ENCODE data around the gene TROAP.
"Not testable (repeated sequence)": the region's sequence is repeated elsewhere in the genome, so short reads cannot be mapped to it uniquely, and the experiment has no call there.

TROAP gene

GRCh38 chr12:49309386-49309785 lies 13.7 kb upstream of the TROAP start:
- POLR2A ChIA-PET: interaction anchor here (1.4 kb wide), 1 partner anchor 14 kb away, joined by 5 read pairs; the partner anchor contains the start of gene TROAP
- no peak overlapping the region for H3K4me3 ChIP-seq (ENCODE audit: low read depth, low read length)
- CTCF ChIA-PET: interaction anchor here (0.8 to 2.0 kb wide), 2 partner anchors 12 to 21 kb away, joined by 4 to 8 read pairs; no protein-coding TSS in a partner anchor
- H3K27ac ChIP-seq (ENCODE audit: extremely low read depth, low read depth, low read length): no peak overlapping the region
- H3K4me1 ChIP-seq (ENCODE audit: control insufficient read depth, insufficient read depth, low read length): no peaks in the 10 kb centered on the region
- no peaks in the 10 kb centered on the region for H3K36me3 ChIP-seq (ENCODE audit: control insufficient read depth in 2 of 2, insufficient read depth in 1 of 2, low read length in 2 of 2)
- 0 out of 2 replicates have a peak, but pooled peaks have one; percentile 16 for TF ChIP-seq ZBTB17 (tag by site-specific recombination; IDR thresholded peaks at IDR 0.05)
- TF ChIP-seq, protein P1, sequence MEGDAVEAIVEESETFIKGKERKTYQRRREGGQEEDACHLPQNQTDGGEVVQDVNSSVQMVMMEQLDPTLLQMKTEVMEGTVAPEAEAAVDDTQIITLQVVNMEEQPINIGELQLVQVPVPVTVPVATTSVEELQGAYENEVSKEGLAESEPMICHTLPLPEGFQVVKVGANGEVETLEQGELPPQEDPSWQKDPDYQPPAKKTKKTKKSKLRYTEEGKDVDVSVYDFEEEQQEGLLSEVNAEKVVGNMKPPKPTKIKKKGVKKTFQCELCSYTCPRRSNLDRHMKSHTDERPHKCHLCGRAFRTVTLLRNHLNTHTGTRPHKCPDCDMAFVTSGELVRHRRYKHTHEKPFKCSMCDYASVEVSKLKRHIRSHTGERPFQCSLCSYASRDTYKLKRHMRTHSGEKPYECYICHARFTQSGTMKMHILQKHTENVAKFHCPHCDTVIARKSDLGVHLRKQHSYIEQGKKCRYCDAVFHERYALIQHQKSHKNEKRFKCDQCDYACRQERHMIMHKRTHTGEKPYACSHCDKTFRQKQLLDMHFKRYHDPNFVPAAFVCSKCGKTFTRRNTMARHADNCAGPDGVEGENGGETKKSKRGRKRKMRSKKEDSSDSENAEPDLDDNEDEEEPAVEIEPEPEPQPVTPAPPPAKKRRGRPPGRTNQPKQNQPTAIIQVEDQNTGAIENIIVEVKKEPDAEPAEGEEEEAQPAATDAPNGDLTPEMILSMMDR (tag by site-specific recombination; IDR thresholded peaks at IDR 0.05): no peak
- H3K9me3 ChIP-seq (ENCODE audit: control insufficient read depth, insufficient read depth, low read depth, low read length): no peaks in the 10 kb centered on the region

DNA sequence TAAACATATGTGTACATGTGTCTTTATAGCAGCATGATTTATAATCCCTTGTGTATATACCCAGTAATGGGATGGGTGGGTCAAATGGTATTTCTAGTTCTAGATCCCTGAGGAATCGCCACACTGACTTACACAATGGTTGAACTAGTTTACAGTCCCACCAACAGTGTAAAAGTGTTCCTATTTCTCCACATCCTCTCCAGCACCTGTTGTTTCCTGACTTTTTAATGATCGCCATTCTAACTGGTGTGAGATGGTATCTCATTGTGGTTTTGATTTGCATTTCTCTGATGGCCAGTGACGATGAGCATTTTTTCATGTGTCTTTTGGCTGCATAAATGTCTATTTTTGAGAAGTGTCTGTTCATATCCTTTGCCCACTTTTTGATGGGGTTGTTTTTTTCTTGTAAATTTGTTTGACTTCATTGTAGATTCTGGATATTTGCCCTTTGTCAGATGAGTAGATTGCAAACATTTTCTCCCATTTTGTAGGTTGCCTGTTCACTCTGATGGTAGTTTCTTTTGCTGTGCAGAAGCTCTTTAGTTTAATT lies 12.5 kb upstream of the TROAP start:
- H3K4me1 ChIP-seq (ENCODE audit: control insufficient read depth, insufficient read depth, low read length); H3K9me3 ChIP-seq (ENCODE audit: control insufficient read depth, insufficient read depth, low read depth, low read length); H3K4me3 ChIP-seq (ENCODE audit: low read depth, low read length); POLR2A ChIA-PET; H3K36me3 ChIP-seq (ENCODE audit: control insufficient read depth in 2 of 2, insufficient read depth in 1 of 2, low read length in 2 of 2); H3K27ac ChIP-seq (ENCODE audit: extremely low read depth, low read depth, low read length): not testable (repeated sequence)
- CTCF ChIA-PET: interaction anchor here (1.5 to 2.5 kb wide), 2 partner anchors 13 to 32 kb away, joined by 5 to 10 read pairs; no protein-coding TSS in a partner anchor
- TF ChIP-seq SCRT2 (tag by site-specific recombination; IDR thresholded peaks at IDR 0.05): peak; percentile 20; the same call in 1 of the 2 replicates
- TF ChIP-seq ZNF184 (tag by site-specific recombination; IDR thresholded peaks at IDR 0.05): peak; percentile 93

DNA sequence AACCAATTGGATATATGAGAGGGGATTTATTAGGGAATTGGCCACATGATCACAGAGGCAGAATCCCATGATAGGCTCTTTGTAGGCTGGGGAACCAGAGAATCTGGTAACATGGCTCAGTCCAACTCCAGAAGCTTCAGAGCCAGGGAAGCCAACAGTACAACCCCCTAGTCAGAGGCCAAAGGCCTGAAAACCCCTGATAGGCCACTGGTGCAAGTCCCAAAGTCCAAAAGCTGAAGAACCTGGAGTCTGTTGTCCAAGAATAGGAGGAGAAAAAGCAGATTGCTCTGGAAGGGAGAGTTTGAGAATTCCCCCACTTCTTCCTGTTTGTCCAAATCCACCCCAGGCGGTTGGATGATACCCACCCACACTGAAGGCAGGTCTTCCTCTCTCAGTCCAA lies 8.2 kb upstream of the TROAP start:
- no peaks in the 10 kb centered on the region for H3K4me1 ChIP-seq (ENCODE audit: control insufficient read depth, insufficient read depth, low read length)
- 0 out of 2 replicates have a peak, but pooled peaks have one; percentile 8 for TF ChIP-seq ZFHX2 (tag by site-specific recombination; conservative IDR thresholded peaks at IDR 0.05)
- no peak for TF ChIP-seq ZSCAN4 (tag by site-specific recombination; IDR thresholded peaks at IDR 0.05)
- H3K4me3 ChIP-seq (ENCODE audit: low read depth, low read length): no peak overlapping the region
- ChIA-PET POLR2A (no interaction called here), CTCF (interaction anchor here (1.2 to 1.6 kb wide), 6 partner anchors 17 to 44 kb away, joined by 4 to 8 read pairs (median 5); partner anchors contain the start of gene PRPH)
- H3K36me3 ChIP-seq (ENCODE audit: control insufficient read depth in 2 of 2, insufficient read depth in 1 of 2, low read length in 2 of 2): no peaks in the 10 kb centered on the region
- H3K9me3 ChIP-seq (ENCODE audit: control insufficient read depth, insufficient read depth, low read depth, low read length): no peaks in the 10 kb centered on the region
- H3K27ac ChIP-seq (ENCODE audit: extremely low read depth, low read depth, low read length): no peak overlapping the region

DNA sequence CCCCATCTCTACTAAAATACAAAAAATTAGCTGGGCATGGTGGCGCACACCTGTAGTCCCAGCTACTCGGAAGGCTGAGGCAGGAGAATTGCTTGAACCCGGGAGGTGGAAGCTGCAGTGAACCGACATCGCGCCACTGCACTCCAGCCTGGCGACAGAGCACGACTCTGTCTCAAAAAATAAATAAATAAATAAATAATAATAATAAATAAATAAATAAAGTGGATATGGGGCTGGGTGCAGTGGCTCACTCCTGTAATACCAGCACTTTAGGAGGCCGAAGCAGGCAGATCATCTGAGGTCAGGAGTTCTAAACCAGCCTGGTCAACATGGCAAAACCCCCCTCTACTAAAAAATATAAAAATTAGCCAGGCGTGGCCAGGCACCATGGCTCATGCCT lies 5.9 kb upstream of the TROAP start:
- CTCF ChIA-PET: interaction anchor here (2.8 to 3.1 kb wide), 2 partner anchors 15 to 20 kb away, joined by 11 to 23 read pairs; no protein-coding TSS in a partner anchor
- H3K36me3 ChIP-seq (ENCODE audit: control insufficient read depth in 2 of 2, insufficient read depth in 1 of 2, low read length in 2 of 2); POLR2A ChIA-PET; H3K9me3 ChIP-seq (ENCODE audit: control insufficient read depth, insufficient read depth, low read depth, low read length); H3K27ac ChIP-seq (ENCODE audit: extremely low read depth, low read depth, low read length); H3K4me3 ChIP-seq (ENCODE audit: low read depth, low read length); H3K4me1 ChIP-seq (ENCODE audit: control insufficient read depth, insufficient read depth, low read length): not testable (repeated sequence)
- TF ChIP-seq ZNF394 (tag by site-specific recombination; IDR thresholded peaks at IDR 0.05; ENCODE audit: borderline replicate concordance): peak; percentile 96
- TF ChIP-seq ZNF202 (tag by site-specific recombination; IDR thresholded peaks at IDR 0.05; ENCODE audit: borderline replicate concordance): peak; percentile 77; the same call in 1 of the 2 replicates
- TF ChIP-seq, protein P2, sequence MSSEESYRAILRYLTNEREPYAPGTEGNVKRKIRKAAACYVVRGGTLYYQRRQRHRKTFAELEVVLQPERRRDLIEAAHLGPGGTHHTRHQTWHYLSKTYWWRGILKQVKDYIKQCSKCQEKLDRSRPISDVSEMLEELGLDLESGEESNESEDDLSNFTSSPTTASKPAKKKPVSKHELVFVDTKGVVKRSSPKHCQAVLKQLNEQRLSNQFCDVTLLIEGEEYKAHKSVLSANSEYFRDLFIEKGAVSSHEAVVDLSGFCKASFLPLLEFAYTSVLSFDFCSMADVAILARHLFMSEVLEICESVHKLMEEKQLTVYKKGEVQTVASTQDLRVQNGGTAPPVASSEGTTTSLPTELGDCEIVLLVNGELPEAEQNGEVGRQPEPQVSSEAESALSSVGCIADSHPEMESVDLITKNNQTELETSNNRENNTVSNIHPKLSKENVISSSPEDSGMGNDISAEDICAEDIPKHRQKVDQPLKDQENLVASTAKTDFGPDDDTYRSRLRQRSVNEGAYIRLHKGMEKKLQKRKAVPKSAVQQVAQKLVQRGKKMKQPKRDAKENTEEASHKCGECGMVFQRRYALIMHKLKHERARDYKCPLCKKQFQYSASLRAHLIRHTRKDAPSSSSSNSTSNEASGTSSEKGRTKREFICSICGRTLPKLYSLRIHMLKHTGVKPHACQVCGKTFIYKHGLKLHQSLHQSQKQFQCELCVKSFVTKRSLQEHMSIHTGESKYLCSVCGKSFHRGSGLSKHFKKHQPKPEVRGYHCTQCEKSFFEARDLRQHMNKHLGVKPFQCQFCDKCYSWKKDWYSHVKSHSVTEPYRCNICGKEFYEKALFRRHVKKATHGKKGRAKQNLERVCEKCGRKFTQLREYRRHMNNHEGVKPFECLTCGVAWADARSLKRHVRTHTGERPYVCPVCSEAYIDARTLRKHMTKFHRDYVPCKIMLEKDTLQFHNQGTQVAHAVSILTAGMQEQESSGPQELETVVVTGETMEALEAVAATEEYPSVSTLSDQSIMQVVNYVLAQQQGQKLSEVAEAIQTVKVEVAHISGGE (tag by site-specific recombination; conservative IDR thresholded peaks at IDR 0.05; ENCODE audit: low read depth): peak; percentile 61
- 0 out of 2 replicates have a peak, but pooled peaks have one; percentile 21 for TF ChIP-seq ZXDB (tag by site-specific recombination; IDR thresholded peaks at IDR 0.05)
- TF ChIP-seq ZNF629 (tag by site-specific recombination; IDR thresholded peaks at IDR 0.05): peak; percentile 44; the same call in 1 of the 2 replicates
- TF ChIP-seq ZNF266 (tag by site-specific recombination; IDR thresholded peaks at IDR 0.05; ENCODE audit: low read depth): peak; percentile 58
- TF ChIP-seq ZNF791 (tag by site-specific recombination; IDR thresholded peaks at IDR 0.05): peak; percentile 25; the same call in 1 of the 2 replicates
- TF ChIP-seq ZNF664 (tag by site-specific recombination; IDR thresholded peaks at IDR 0.05): peak; percentile 61; the same call in 1 of the 2 replicates
- peak; percentile 49 for TF ChIP-seq ZBTB21 (tag by site-specific recombination; IDR thresholded peaks at IDR 0.05)
- peak; percentile 74 for TF ChIP-seq ZNF623 (tag by site-specific recombination; IDR thresholded peaks at IDR 0.05)
- TF ChIP-seq REST (tag by site-specific recombination; IDR thresholded peaks at IDR 0.05): peak; percentile 68; the same call in 1 of the 2 replicates

Measured in HEK293 (cell line).